B cell (primary cell): ENCODE measurements around the gene USP22. TPM values are rescaled to one million over a fixed set of nuclear protein-coding genes. Genes with fewer than 3 reads are reported as not detected.

Experiments
- ATAC-seq: fragments of 200-7000 bp; cut with Tn5 transposase; one replicate; pipeline ENCODE4 v1.10.0; 2021; ENCODE audit warnings: low read depth, mild to moderate bottlenecking, moderate number of reproducible peaks, moderate library complexity
- CTCF ChIA-PET: fragments of 350-600 bp; sonication (Branson Sonifier 250); formaldehyde crosslinking; loops from one replicate; lab custom pipeline; 2021; ENCODE audit warnings: antibody characterized with exemption, inconsistent platforms; lab: Charles Lee
- POLR2A ChIA-PET: fragments of 350-600 bp; sonication (Branson Sonifier 250); formaldehyde crosslinking; loops from one replicate; lab custom pipeline; 2021; ENCODE audit warnings: antibody characterized with exemption; lab: Charles Lee
- DNase-seq: peaks from one replicate; pipeline ENCODE4 v3.0.0; 2013
- H2AFZ ChIP-seq: 2 replicates; pipeline ENCODE4 v1.6.1; 2012; ENCODE audit warnings: mild to moderate bottlenecking, low read depth, low read length; ENCODE audit not compliant: insufficient read depth, poor library complexity, severe bottlenecking
- H3K27ac ChIP-seq, 2 donors: 1 replicate in 1 of 2; 2 replicates in 1 of 2; pipeline ENCODE4 v1.5.1; 2012 to 2013; ENCODE audit warnings: low read length in 2 of 2, mild to moderate bottlenecking in 2 of 2, moderate library complexity in 1 of 2
- H3K27me3 ChIP-seq, 4 experiments: fragments of 200-600 bp in 1 of 4; sonication (generic) in 1 of 4; replicated peaks in 1 of 4; 1 replicate in 2 of 4; 2 replicates in 2 of 4; pipeline versions ENCODE4 v1.6.1 to v1.7.0; 2013 to 2016; ENCODE audit warnings: low read length in 3 of 4, mild to moderate bottlenecking in 2 of 4, mixed read lengths in 1 of 4, moderate library complexity in 1 of 4; ENCODE audit not compliant: insufficient read depth in 4 of 4, control insufficient read depth in 3 of 4; ENCODE audit errors: control extremely low read depth in 1 of 4
- H3K36me3 ChIP-seq, 2 experiments: replicated peaks in 1 of 2; 1 replicate in 1 of 2; 2 replicates in 1 of 2; pipeline versions ENCODE4 v1.6.1 to v1.7.1; 2013; ENCODE audit warnings: low read length in 1 of 2; ENCODE audit not compliant: insufficient read depth in 2 of 2, control insufficient read depth in 1 of 2; ENCODE audit errors: control extremely low read depth in 1 of 2, extremely low read depth in 1 of 2
- H3K4me1 ChIP-seq, 2 donors: fragments of 200-600 bp in 1 of 2; sonication (generic) in 1 of 2; 1 replicate in 1 of 2; 2 replicates in 1 of 2; pipeline versions ENCODE4 v1.5.1 to v1.6.1; 2013 to 2017; ENCODE audit warnings: low read length in 2 of 2; ENCODE audit not compliant: control insufficient read depth in 2 of 2, insufficient read depth in 2 of 2
- H3K4me2 ChIP-seq: replicated peaks from 2 replicates; pipeline ENCODE3; 2012; ENCODE audit warnings: mild to moderate bottlenecking, low read depth, low read length; ENCODE audit not compliant: poor library complexity, severe bottlenecking
- H3K4me3 ChIP-seq, 5 experiments: fragments of 200-600 bp in 1 of 5; sonication (generic) in 1 of 5; 1 replicate in 3 of 5; 2 replicates in 2 of 5; pipeline versions ENCODE4 v1.5.1 to v1.7.0; 2011 to 2016; ENCODE audit warnings: low read length in 4 of 5, mild to moderate bottlenecking in 4 of 5, low read depth in 2 of 5, control low read depth in 1 of 5, moderate library complexity in 1 of 5; ENCODE audit not compliant: insufficient read depth in 1 of 5; ENCODE audit errors: control extremely low read depth in 1 of 5, extremely low read depth in 1 of 5
- H3K79me2 ChIP-seq: fragments of 200-600 bp; sonication (generic); one replicate; pipeline ENCODE4 v1.6.0; 2016; ENCODE audit warnings: low read length; ENCODE audit not compliant: control insufficient read depth, insufficient read depth
- H3K9ac ChIP-seq: fragments of 200-600 bp; sonication (generic); 2 replicates; pipeline ENCODE4 v1.6.1; 2017; ENCODE audit warnings: mild to moderate bottlenecking, low read length, moderate library complexity
- H3K9me3 ChIP-seq, 3 donors: one replicate each; pipeline versions ENCODE4 v1.6.1 to v1.7.1; 2013; ENCODE audit warnings: low read length in 2 of 3; ENCODE audit not compliant: control insufficient read depth in 2 of 3, insufficient read depth in 1 of 3; ENCODE audit errors: control extremely low read depth in 1 of 3
- H4K20me1 ChIP-seq: 2 replicates; pipeline ENCODE4 v1.6.0; 2012; ENCODE audit warnings: mild to moderate bottlenecking, low read length; ENCODE audit not compliant: insufficient read depth, control insufficient read depth, poor library complexity, severe bottlenecking
- H3K27ac Mint-ChIP-seq: one replicate; pipeline ENCODE4 v1.8.0; 2021; ENCODE audit warnings: mixed read lengths
- H3K27me3 Mint-ChIP-seq: one replicate; pipeline ENCODE4 v1.8.0; 2021; ENCODE audit warnings: mixed read lengths
- H3K4me1 Mint-ChIP-seq: one replicate; pipeline ENCODE4 v1.8.0; 2021; ENCODE audit warnings: mixed read lengths
- H3K4me3 Mint-ChIP-seq: one replicate; pipeline ENCODE4 v1.8.0; 2021; ENCODE audit warnings: mixed read lengths
- H3K9me3 Mint-ChIP-seq: one replicate; pipeline ENCODE4 v1.8.0; 2022; ENCODE audit warnings: mixed read lengths; ENCODE audit not compliant: insufficient read depth
- CTCF ChIP-seq: fragments of 200-600 bp; IDR thresholded peaks from one replicate; pipeline ENCODE4 v1.8.0; 2022; ENCODE audit warnings: antibody characterized with exemption, mild to moderate bottlenecking
- EZH2 ChIP-seq: IDR thresholded peaks from 2 replicates; pipeline ENCODE4 v1.6.1; 2012; ENCODE audit warnings: borderline replicate concordance, low read depth, mild to moderate bottlenecking, moderate library complexity, low read length; ENCODE audit not compliant: insufficient read depth, poor library complexity, severe bottlenecking
- WGBS: methylation state at CpG from one replicate; pipeline ENCODE4 v1.1.5; 2013; ENCODE audit warnings: missing lambda C conversion rate; ENCODE audit not compliant: insufficient coverage; 5-methylcytosine and 5-hydroxymethylcytosine counted together
- intact Hi-C: fragments of 100-400 bp; cut with micrococcal nuclease; formaldehyde crosslinking; loops from one replicate; pipeline ENCODE4 v1.10.0; 2022
- polyA plus RNA-seq: library from polyadenylated mRNA; depleted of rRNA; stranded (reverse); fragments of >200 nt; gene quantifications from 2 replicates; pipeline ENCODE4 v1.2.3, GENCODE V29; 2012
- total RNA-seq, 2 donors: library from RNA; stranded (reverse); fragments of 120-200 nt in 1 of 2; gene quantifications; 1 replicate in 1 of 2; 2 replicates in 1 of 2; pipeline versions ENCODE4 v1.2.3 to v1.2.4, GENCODE V29; 2013 to 2022

Gene USP22
- total and polyA plus RNA-seq, 2 donors (not counting 1 experiment from before 2014, with no cell fraction given) = 74.3 to 167 TPM

GRCh38 chr17:21049457-21049856 lies 6.6 kb upstream of the USP22 start:
- no CpG with 5 or more reads among the region's 1 CpG for WGBS
- POLR2A ChIA-PET = no interaction called here

GRCh38 chr17:21046216-21046615 lies 3.4 kb upstream of the USP22 start:
- ATAC-seq = no peak
- H3K4me3 Mint-ChIP-seq = no peak overlapping the region
- no peaks in the 10 kb centered on the region for H3K27me3 Mint-ChIP-seq

More at GRCh38 chr17:21049457-21049856, 6.6 kb upstream of the USP22 start:
- H3K27me3 ChIP-seq = no peaks in the 10 kb centered on the region
- no peaks in the 10 kb centered on the region for H3K9me3 Mint-ChIP-seq
- peaks cover 15 to 29% of the 10 kb centered on the region in 2 donors for H3K4me1 ChIP-seq
- H3K79me2 ChIP-seq = peaks cover 4% of the 10 kb centered on the region
- peaks cover 25% of the 10 kb centered on the region for H3K4me1 Mint-ChIP-seq
- no peaks in the 10 kb centered on the region for H4K20me1 ChIP-seq
- no peak overlapping the region for H3K27ac Mint-ChIP-seq
- TF ChIP-seq EZH2 (no peak), CTCF (no peak)
- CTCF ChIA-PET = no interaction called here
- no peak overlapping the region for H3K9ac ChIP-seq
- DNase-seq (no peak), ATAC-seq (no peak)
- H3K27ac ChIP-seq = no peak overlapping the region
- no peaks in the 10 kb centered on the region for H3K27me3 Mint-ChIP-seq
- no peak overlapping the region for H3K4me2 ChIP-seq
- no peaks in the 10 kb centered on the region for H3K9me3 ChIP-seq
- H3K4me3 ChIP-seq = no peak overlapping the region
- no peaks in the 10 kb centered on the region for H3K36me3 ChIP-seq
- H3K4me3 Mint-ChIP-seq = no peak overlapping the region
- intact Hi-C loops = no loop called here
- no peak overlapping the region for H2AFZ ChIP-seq

More at GRCh38 chr17:21046216-21046615, 3.4 kb upstream of the USP22 start:
- no peak overlapping the region for H3K4me3 ChIP-seq
- H3K9ac ChIP-seq = no peak overlapping the region
- H3K36me3 ChIP-seq = no peaks in the 10 kb centered on the region
- H4K20me1 ChIP-seq = peaks cover 11% of the 10 kb centered on the region
- no peak for DNase-seq
- no peak overlapping the region for H2AFZ ChIP-seq
- peaks cover 10 to 16% of the 10 kb centered on the region in 2 donors for H3K4me1 ChIP-seq
- no CpG with 5 or more reads among the region's 3 CpGs for WGBS
- H3K4me2 ChIP-seq = no peak overlapping the region
- ChIA-PET POLR2A (no interaction called here), CTCF (interaction anchor here (1.1 kb wide), 1 partner anchor 73 kb away, joined by 3 read pairs; no protein-coding TSS in a partner anchor)
- H3K27me3 ChIP-seq = no peaks in the 10 kb centered on the region
- H3K27ac ChIP-seq = no peak overlapping the region
- H3K4me1 Mint-ChIP-seq = peaks cover 15% of the 10 kb centered on the region
- TF ChIP-seq CTCF (no peak), EZH2 (no peak)
- intact Hi-C loops = no loop called here
- no peak overlapping the region for H3K27ac Mint-ChIP-seq
- no peaks in the 10 kb centered on the region for H3K9me3 ChIP-seq
- H3K9me3 Mint-ChIP-seq = no peaks in the 10 kb centered on the region
- H3K79me2 ChIP-seq = peaks cover 19% of the 10 kb centered on the region
